ENCODE results near the gene ZNF362.

Gene ZNF362

DNA sequence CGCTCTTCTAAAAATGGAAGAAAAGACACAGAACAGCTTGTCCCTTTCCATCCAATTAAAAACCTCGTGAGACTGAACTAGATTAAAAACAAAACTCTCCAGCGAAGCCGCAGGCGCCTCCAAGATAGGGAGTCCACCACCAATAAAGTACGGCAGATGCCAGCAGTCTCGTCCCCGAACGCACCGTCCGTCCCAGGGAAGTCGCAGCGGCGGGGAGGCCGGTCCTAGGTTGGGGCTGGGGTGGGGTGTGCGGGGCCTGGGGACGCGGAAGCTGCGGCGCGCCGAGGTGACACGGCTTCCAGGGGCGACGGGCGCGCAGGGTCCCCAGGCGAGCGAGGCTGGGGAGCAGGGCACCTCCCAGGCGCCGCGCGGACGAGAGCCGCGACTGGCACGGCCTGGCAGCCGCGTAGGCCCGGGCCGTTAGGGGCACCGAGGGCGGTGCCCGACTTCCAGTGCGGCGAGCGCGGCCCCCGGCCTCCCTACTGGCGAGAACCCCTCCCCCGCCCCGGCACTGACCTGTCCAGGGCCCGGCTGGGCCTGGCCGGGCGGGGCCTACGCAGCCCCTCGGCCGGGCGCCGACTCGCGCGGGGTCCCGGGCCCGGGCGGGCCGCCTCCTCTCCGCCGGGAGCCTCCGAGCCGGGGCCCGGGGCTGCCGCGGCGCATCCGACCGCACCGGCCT, 92.9 kb downstream of the ZNF362 start:
- DNase-seq: no peak

GRCh38 chr1:33349778-33350610, 93.7 kb downstream of the ZNF362 start:
- no peak for DNase-seq
